Measurements from ENCODE around the gene VWA8. TPM values are rescaled to one million over a fixed set of nuclear protein-coding genes. Genes with fewer than 3 reads are reported as not detected.
"Not testable (repeated sequence)": the region's sequence is repeated elsewhere in the genome, so short reads cannot be mapped to it uniquely, and the experiment has no call there.

VWA8 gene
- polyA plus RNA-seq, 1 donor: 11.6 TPM

DNA sequence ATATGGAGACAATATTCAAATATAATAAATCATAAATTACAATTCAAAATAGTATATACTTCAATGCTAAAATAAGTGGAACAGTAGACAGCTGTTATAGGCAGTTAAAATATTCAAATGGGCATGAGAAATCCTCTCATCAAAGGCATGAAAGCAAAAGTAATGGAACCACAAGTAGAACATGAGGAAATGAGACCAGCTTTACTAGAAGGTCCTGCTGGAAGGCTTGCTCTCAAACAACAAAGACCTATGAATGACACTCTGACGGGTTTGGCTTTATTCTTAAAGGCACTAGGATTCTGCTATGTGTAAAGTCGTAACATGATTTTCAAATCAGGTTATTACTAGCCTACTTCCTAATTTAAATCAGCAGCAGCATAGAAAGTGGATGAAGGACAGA, 148.1 kb downstream of the VWA8 start:
- Histone ChIP-seq H3K27ac (ENCODE audit: low read length) (no peak overlapping the region), H3K9me3 (ENCODE audit: control insufficient read depth, low read depth, low read length) (no peaks in the 10 kb centered on the region), H3K4me3 (ENCODE audit: low read length) (no peak overlapping the region), H3K36me3 (ENCODE audit: control insufficient read depth, insufficient read depth, low read length) (peaks cover 11% of the 10 kb centered on the region), H3K27me3 (ENCODE audit: control insufficient read depth, insufficient read depth, low read length) (no peaks in the 10 kb centered on the region), H3K4me1 (ENCODE audit: control insufficient read depth, insufficient read depth, low read length) (no peaks in the 10 kb centered on the region)
- no peak for DNase-seq
- no CpG with 5 or more reads among the region's 2 CpGs for WGBS (ENCODE audit: insufficient coverage, low lambda C conversion rate)

DNA sequence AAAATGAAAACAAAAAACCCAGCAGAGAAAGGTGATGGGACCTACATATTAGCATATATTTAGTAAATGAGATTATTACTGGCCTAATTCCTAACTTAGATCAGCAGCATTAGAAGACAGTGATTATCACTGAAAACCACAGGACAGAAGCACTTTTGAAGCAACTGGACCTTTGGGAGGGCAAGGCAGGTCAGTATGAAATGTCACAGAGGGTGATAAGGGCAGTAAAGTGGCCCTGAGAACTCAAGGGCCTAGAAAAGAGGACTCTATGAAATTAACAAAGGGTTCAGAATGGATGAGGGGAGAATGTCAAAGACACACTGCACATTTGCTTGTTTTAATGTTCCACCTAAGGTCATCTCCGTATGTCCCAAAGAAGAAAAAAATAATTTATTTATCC, 148.7 kb downstream of the VWA8 start:
- peaks cover 15% of the 10 kb centered on the region for H3K36me3 ChIP-seq (ENCODE audit: control insufficient read depth, insufficient read depth, low read length)
- H3K27me3 ChIP-seq (ENCODE audit: control insufficient read depth, insufficient read depth, low read length): no peaks in the 10 kb centered on the region
- H3K4me1 ChIP-seq (ENCODE audit: control insufficient read depth, insufficient read depth, low read length): no peaks in the 10 kb centered on the region
- H3K27ac ChIP-seq (ENCODE audit: low read length): no peak overlapping the region
- no peak overlapping the region for H3K4me3 ChIP-seq (ENCODE audit: low read length)
- 100% methylated on average over 1 of the region's 1 CpG for WGBS (ENCODE audit: insufficient coverage, low lambda C conversion rate)
- DNase-seq: no peak
- no peaks in the 10 kb centered on the region for H3K9me3 ChIP-seq (ENCODE audit: control insufficient read depth, low read depth, low read length)

DNA sequence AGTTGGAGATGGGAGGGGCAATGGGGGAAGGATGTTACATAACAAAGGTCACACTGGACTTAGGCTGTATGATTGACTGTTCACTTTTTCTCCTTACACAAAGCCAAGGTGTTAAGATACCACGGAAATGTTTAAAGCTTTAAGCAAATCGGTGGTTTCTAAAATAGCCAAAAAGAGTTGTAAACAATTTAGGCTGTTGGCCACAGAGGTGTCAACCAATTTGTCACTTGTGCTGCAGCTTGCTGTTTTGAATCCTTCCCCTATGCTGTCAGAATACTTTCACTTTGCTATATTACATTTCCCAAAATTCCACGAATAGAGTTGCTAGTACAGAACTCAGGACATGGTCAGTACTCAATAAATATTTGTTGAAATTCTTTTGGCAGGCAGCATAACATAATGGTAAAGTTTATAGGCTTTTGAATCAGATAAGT, 149.3 kb downstream of the VWA8 start:
- DNase-seq: no peak
- WGBS (ENCODE audit: insufficient coverage, low lambda C conversion rate): 87% methylated on average over 3 of the region's 3 CpGs
- Histone ChIP-seq H3K9me3 (ENCODE audit: control insufficient read depth, low read depth, low read length) (no peaks in the 10 kb centered on the region), H3K4me1 (ENCODE audit: control insufficient read depth, insufficient read depth, low read length) (no peaks in the 10 kb centered on the region), H3K27ac (ENCODE audit: low read length) (no peak overlapping the region), H3K36me3 (ENCODE audit: control insufficient read depth, insufficient read depth, low read length) (peaks cover 16% of the 10 kb centered on the region), H3K27me3 (ENCODE audit: control insufficient read depth, insufficient read depth, low read length) (no peaks in the 10 kb centered on the region), H3K4me3 (ENCODE audit: low read length) (no peak overlapping the region)

DNA sequence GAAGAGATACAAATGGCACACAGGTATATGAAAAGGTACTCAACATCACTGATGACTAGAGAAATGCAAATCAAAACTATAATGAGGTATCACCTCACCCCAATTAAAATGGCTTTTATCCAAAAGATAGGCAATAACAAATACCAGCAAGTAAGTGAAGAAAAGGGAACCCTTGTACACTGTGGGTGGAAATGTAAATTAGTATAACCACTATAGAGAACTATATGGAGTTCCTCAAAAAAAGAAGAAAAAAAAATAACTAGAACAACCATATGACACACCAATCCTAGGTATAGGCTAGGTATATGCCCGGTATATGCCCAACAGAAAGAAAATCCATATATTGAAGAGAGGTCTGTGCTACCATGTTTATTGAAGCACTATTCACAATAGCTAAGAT, 150.9 kb downstream of the VWA8 start:
- Histone ChIP-seq H3K27ac (ENCODE audit: low read length) (no peak overlapping the region), H3K4me1 (ENCODE audit: control insufficient read depth, insufficient read depth, low read length) (no peaks in the 10 kb centered on the region), H3K27me3 (ENCODE audit: control insufficient read depth, insufficient read depth, low read length) (no peaks in the 10 kb centered on the region), H3K4me3 (ENCODE audit: low read length) (no peak overlapping the region), H3K36me3 (ENCODE audit: control insufficient read depth, insufficient read depth, low read length) (peaks cover 13% of the 10 kb centered on the region), H3K9me3 (ENCODE audit: control insufficient read depth, low read depth, low read length) (no peaks in the 10 kb centered on the region)
- WGBS (ENCODE audit: insufficient coverage, low lambda C conversion rate): no CpG with 5 or more reads among the region's 1 CpG
- no peak for DNase-seq

DNA sequence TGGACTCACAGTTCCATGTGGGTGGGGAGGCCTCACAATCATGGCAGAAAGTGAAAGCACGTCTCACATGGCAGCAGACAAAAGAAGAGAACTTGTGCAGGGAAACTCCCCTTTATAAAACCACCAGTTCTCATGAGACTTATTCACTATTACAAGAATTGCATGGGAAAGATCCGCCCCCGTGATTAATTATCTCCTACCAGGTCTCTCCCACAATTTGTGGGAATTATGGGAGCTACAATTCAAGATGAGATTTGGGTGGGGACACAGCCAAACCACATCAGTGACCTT, 157.5 kb downstream of the VWA8 start:
- peaks cover 27% of the 10 kb centered on the region for H3K36me3 ChIP-seq (ENCODE audit: control insufficient read depth, insufficient read depth, low read length)
- H3K9me3 ChIP-seq (ENCODE audit: control insufficient read depth, low read depth, low read length): not testable (repeated sequence)

DNA sequence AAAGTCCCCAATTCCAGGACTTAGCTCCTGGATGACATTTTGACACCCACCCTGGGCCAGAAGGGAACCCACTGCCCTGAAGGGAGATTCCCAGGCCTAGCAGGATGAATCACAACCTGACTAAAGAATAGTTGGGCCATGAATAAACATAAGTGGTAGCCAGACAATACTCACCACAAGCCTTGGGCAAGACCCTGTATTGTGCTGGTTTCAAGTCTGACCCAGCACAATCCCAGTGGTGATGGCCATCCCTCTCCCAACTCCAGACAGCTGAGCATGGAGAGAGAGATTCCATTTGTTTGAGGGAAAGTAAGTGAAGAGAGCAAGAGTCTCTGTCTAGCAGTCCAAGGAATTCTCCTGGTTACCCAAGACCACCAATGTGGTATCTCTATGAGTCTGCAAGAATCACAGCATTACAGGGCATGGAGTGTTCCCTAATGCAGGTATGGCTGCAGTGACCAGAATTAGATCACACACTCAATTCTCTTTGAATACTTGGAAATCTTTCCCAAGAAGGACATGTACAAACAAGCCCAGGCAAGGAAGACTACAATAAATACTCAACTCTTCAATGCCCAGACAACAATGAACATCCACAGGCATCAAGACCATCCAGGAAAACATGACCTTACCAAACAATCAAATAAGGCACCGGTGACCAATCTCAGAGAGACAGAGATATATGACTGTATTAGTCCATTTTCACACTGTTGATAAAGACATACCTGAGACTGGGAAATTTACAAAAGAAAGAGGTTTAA, 158.0 kb downstream of the VWA8 start:
- no peak overlapping the region for H3K27ac ChIP-seq (ENCODE audit: low read length)
- H3K9me3 ChIP-seq (ENCODE audit: control insufficient read depth, low read depth, low read length): no peaks in the 10 kb centered on the region
- H3K4me3 ChIP-seq (ENCODE audit: low read length): no peak overlapping the region
- no peak for DNase-seq
- H3K36me3 ChIP-seq (ENCODE audit: control insufficient read depth, insufficient read depth, low read length): peaks cover 26% of the 10 kb centered on the region
- no CpG with 5 or more reads among the region's 1 CpG for WGBS (ENCODE audit: insufficient coverage, low lambda C conversion rate)
- H3K27me3 ChIP-seq (ENCODE audit: control insufficient read depth, insufficient read depth, low read length): no peaks in the 10 kb centered on the region
- no peaks in the 10 kb centered on the region for H3K4me1 ChIP-seq (ENCODE audit: control insufficient read depth, insufficient read depth, low read length)

More for the DNA sequence above, 157.5 kb downstream of the VWA8 start:
- DNase-seq; H3K4me3 ChIP-seq (ENCODE audit: low read length); H3K27me3 ChIP-seq (ENCODE audit: control insufficient read depth, insufficient read depth, low read length); H3K4me1 ChIP-seq (ENCODE audit: control insufficient read depth, insufficient read depth, low read length); H3K27ac ChIP-seq (ENCODE audit: low read length): not testable (repeated sequence)
- WGBS (ENCODE audit: insufficient coverage, low lambda C conversion rate): no CpG with 5 or more reads among the region's 3 CpGs

DNA sequence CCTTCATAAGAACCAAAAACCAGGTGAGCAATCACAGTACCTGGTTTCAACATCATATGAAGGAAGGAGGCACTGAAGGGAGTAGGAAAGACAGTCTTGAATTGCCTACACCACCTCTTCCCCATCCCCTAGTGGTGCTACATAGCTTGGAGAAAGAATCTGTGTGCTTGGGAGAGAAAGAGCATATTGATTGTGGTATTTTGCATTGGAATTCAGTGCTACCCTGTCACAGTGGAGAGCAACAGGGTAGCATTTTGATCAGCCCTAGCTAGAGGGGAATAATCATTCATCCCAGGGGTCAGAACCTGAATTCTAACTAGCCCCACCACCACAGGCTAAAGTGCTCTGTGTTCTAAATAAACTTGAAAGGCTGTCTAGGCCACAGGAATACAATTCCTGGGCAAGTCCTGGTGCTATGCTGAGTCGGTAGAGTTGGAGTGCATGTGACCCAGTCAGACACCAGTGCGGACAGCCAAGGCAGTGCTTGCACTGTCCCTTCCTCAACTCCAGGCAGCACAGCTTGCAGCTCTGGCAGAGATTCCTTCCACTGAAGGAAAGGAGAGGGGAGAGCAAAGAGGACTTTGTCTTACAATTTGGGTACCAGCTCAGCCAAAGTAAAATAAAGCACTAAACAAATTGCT, 158.7 kb downstream of the VWA8 start:
- no peaks in the 10 kb centered on the region for H3K4me1 ChIP-seq (ENCODE audit: control insufficient read depth, insufficient read depth, low read length)
- no peak overlapping the region for H3K4me3 ChIP-seq (ENCODE audit: low read length)
- H3K9me3 ChIP-seq (ENCODE audit: control insufficient read depth, low read depth, low read length): no peaks in the 10 kb centered on the region
- H3K27ac ChIP-seq (ENCODE audit: low read length): no peak overlapping the region
- DNase-seq: no peak
- no peaks in the 10 kb centered on the region for H3K27me3 ChIP-seq (ENCODE audit: control insufficient read depth, insufficient read depth, low read length)
- no CpG with 5 or more reads among the region's 2 CpGs for WGBS (ENCODE audit: insufficient coverage, low lambda C conversion rate)
- peaks cover 20% of the 10 kb centered on the region for H3K36me3 ChIP-seq (ENCODE audit: control insufficient read depth, insufficient read depth, low read length)

DNA sequence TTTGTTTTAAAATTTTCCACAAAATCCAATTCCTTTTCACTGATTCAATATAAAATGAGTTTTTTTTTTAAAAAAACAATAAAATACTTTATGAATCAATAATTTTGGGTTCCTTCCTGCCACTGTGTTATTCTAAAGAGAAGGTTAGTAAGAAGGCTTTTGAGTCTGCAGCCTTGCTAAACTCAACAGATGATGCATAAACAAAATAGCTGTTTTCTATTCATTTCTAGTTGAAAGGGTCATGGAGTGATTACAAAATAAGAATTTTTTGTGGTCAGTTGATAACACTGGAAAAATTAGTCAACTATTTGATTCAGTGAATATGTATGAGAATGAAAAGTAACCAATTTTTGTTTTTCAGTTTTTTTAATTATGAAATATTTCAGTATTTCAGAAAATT, 169.9 kb downstream of the VWA8 start:
- H3K9me3 ChIP-seq (ENCODE audit: control insufficient read depth, low read depth, low read length): no peaks in the 10 kb centered on the region
- H3K27ac ChIP-seq (ENCODE audit: low read length): no peak overlapping the region
- no peaks in the 10 kb centered on the region for H3K27me3 ChIP-seq (ENCODE audit: control insufficient read depth, insufficient read depth, low read length)
- no peaks in the 10 kb centered on the region for H3K4me1 ChIP-seq (ENCODE audit: control insufficient read depth, insufficient read depth, low read length)
- peaks cover 2% of the 10 kb centered on the region for H3K36me3 ChIP-seq (ENCODE audit: control insufficient read depth, insufficient read depth, low read length)
- DNase-seq: no peak
- H3K4me3 ChIP-seq (ENCODE audit: low read length): no peak overlapping the region

DNA sequence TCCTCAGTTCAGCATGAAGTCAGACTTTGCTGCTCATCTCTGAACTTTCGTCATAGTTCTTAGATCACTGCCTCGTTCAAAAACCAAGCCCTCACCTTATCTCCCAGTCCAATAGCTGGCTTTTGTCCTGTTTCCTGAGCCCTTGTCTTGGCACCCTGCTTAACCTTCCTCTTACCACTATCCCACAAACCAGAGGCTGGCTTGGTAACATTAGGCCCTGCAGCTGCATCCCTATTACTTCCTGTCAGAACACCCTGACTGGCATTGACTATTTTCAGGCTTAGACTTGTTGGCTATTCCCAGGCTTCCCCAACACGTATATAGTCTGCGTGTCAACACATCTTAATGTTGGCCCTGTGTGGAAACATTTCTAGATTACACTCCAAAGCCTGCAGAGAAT, 172.4 kb downstream of the VWA8 start:
- no peaks in the 10 kb centered on the region for H3K27me3 ChIP-seq (ENCODE audit: control insufficient read depth, insufficient read depth, low read length)
- H3K4me3 ChIP-seq (ENCODE audit: low read length): no peak overlapping the region
- no peaks in the 10 kb centered on the region for H3K4me1 ChIP-seq (ENCODE audit: control insufficient read depth, insufficient read depth, low read length)
- no peaks in the 10 kb centered on the region for H3K9me3 ChIP-seq (ENCODE audit: control insufficient read depth, low read depth, low read length)
- no peak overlapping the region for H3K27ac ChIP-seq (ENCODE audit: low read length)
- no peaks in the 10 kb centered on the region for H3K36me3 ChIP-seq (ENCODE audit: control insufficient read depth, insufficient read depth, low read length)
- no CpG with 5 or more reads among the region's 4 CpGs for WGBS (ENCODE audit: insufficient coverage, low lambda C conversion rate)
- no peak for DNase-seq

DNA sequence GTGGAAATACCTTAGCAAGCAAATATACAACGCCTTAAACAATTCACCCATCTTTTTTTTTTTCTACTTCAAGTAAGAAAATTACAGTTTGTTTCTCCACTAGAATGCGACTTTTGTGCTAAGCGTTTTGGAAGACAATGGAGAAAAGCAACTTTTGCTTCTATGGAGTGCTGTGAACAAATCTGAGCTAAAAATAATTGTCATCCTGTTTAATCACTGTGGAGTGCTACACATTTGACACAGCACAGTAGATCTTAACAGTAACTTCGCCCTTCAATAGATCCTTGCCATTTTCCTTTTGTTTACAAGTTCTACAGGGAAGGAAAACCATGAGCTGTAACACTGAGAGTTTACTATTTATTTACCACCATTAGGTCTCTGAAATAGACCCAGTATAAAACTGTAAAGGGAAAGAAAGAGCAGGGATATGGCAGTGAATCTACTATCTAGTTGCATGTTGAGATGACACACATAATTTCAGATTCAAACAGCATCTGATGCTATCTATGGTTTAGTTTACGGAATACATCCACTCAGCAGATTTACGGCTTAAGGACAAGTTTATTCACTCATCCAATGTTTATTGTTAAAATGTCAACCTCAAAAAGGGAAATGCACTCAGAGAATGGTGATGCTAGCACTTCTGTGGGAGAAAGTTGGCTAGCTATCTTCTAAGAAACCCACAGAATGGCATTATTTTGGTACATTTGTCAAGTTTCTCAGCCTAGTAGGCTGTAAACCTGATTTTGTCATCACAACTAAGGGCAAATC, 175.3 kb downstream of the VWA8 start:
- 83% methylated on average over 2 of the region's 6 CpGs for WGBS (ENCODE audit: insufficient coverage, low lambda C conversion rate)
- Histone ChIP-seq H3K27me3 (ENCODE audit: control insufficient read depth, insufficient read depth, low read length) (no peaks in the 10 kb centered on the region), H3K27ac (ENCODE audit: low read length) (no peak overlapping the region), H3K4me3 (ENCODE audit: low read length) (no peak overlapping the region), H3K36me3 (ENCODE audit: control insufficient read depth, insufficient read depth, low read length) (no peaks in the 10 kb centered on the region), H3K4me1 (ENCODE audit: control insufficient read depth, insufficient read depth, low read length) (no peaks in the 10 kb centered on the region), H3K9me3 (ENCODE audit: control insufficient read depth, low read depth, low read length) (no peaks in the 10 kb centered on the region)
- DNase-seq: no peak
